Fibroblast of lung (primary cell): ENCODE data around the gene EGR2.

Experiments used
- EZH2 ChIP-seq: IDR thresholded peaks from 2 replicates; pipeline ENCODE4 v1.5.1; 2012; ENCODE audit warnings: low read length, control low read depth, mild to moderate bottlenecking; ENCODE audit errors: missing control alignments
- TF ChIP-seq, protein P1 (sequence below), 2 donors: IDR thresholded peaks in 1 of 2; conservative IDR thresholded peaks in 1 of 2; 1 replicate in 1 of 2; 2 replicates in 1 of 2; pipeline ENCODE4 v1.5.1; 2011 to 2012; ENCODE audit warnings: low read length in 2 of 2, control low read depth in 1 of 2, inconsistent platforms in 1 of 2, low read depth in 1 of 2, mild to moderate bottlenecking in 1 of 2

DNA sequence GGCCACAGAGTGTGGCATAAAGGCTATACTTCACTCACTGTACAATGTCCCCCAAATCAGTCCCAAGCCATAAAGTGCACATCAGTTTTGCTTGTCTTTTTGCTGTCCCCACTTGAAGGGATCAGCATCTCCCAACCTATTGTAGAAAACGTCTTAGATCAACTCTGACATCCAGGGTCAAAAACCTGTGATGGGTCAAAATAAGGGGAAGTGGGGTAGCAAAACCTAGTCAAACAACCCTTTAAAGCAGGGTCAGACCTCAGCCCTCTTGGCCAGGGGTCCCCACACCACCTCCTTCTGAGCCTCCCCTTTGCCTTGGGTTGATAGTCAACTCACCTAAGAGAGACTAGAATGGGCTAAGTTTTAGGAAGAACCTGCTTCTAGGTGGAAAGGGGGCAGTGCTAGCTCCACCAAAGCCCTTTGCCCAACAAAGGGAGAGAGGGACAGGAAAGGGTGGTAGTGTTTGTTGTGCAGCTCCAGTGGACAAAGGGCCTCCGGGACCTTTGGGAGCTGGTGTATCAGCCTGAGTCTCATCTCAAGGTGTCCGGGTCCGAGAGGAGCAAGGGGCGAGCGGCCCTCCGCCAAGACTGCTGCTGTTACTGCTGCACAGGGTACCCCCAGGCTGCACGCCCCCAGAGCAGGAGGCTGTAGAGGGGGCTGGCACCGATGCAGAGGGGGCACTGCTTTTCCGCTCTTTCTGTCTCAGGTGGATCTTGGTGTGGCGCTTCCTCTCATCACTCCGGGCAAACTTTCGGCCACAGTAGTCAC is 3.3 kb downstream of the EGR2 start:
- TF ChIP-seq, protein P1, sequence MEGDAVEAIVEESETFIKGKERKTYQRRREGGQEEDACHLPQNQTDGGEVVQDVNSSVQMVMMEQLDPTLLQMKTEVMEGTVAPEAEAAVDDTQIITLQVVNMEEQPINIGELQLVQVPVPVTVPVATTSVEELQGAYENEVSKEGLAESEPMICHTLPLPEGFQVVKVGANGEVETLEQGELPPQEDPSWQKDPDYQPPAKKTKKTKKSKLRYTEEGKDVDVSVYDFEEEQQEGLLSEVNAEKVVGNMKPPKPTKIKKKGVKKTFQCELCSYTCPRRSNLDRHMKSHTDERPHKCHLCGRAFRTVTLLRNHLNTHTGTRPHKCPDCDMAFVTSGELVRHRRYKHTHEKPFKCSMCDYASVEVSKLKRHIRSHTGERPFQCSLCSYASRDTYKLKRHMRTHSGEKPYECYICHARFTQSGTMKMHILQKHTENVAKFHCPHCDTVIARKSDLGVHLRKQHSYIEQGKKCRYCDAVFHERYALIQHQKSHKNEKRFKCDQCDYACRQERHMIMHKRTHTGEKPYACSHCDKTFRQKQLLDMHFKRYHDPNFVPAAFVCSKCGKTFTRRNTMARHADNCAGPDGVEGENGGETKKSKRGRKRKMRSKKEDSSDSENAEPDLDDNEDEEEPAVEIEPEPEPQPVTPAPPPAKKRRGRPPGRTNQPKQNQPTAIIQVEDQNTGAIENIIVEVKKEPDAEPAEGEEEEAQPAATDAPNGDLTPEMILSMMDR (conservative IDR thresholded peaks at IDR 0.05 in 1 of 2, IDR thresholded peaks at IDR 0.05 in 1 of 2; ENCODE audit: low read depth in 1 of 2, low read length in 2 of 2), result no peak
- no peak for TF ChIP-seq EZH2
